SK-N-MC (cell line): ENCODE results near the gene USP19.
A peak's percentile ranks its signal among the peaks of the same experiment; 100 is the strongest.

Experiments
- DNase-seq: peaks from one replicate; pipeline ENCODE4 v3.0.0-alpha.2; 2011; ENCODE audit warnings: low read depth, low spot score
- H3K27ac ChIP-seq: fragments of 200-600 bp; sonication (generic); 2 replicates; pipeline ENCODE4 v1.5.1; 2016; ENCODE audit warnings: mixed run types
- H3K36me3 ChIP-seq: fragments of 200-600 bp; sonication (generic); 2 replicates; pipeline ENCODE4 v1.6.1; 2017; ENCODE audit warnings: antibody characterized with exemption, low read length, mixed read lengths; ENCODE audit not compliant: insufficient read depth
- H3K4me3 ChIP-seq: fragments of 200-600 bp; sonication (generic); 2 replicates; pipeline ENCODE4 v1.5.1; 2016
- H3K9ac ChIP-seq: fragments of 200-600 bp; sonication (generic); 2 replicates; pipeline ENCODE4 v1.8.0; 2017; ENCODE audit warnings: mixed run types, mixed read lengths; ENCODE audit not compliant: insufficient read length
- H3K9me3 ChIP-seq: fragments of 200-600 bp; sonication (generic); 2 replicates; pipeline ENCODE4 v1.6.1; 2017; ENCODE audit warnings: low read depth, mild to moderate bottlenecking, antibody characterized with exemption, low read length, moderate library complexity, mixed read lengths
- EZH2 ChIP-seq: fragments of 200-600 bp; sonication (generic); IDR thresholded peaks from one replicate; pipeline ENCODE4 v1.6.1; 2017; ENCODE audit warnings: antibody characterized with exemption
- FOXP2 ChIP-seq: optimal IDR thresholded peaks from 2 replicates; pipeline ENCODE3; 2011; ENCODE audit warnings: mild to moderate bottlenecking, moderate library complexity; ENCODE audit not compliant: insufficient read depth; ENCODE audit errors: extremely low read length, control extremely low read depth
- POLR2AphosphoS5 ChIP-seq: IDR thresholded peaks from 2 replicates; pipeline ENCODE4 v1.6.1; 2012; ENCODE audit warnings: mild to moderate bottlenecking, low read depth, low read length, borderline replicate concordance

The USP19 gene

DNA sequence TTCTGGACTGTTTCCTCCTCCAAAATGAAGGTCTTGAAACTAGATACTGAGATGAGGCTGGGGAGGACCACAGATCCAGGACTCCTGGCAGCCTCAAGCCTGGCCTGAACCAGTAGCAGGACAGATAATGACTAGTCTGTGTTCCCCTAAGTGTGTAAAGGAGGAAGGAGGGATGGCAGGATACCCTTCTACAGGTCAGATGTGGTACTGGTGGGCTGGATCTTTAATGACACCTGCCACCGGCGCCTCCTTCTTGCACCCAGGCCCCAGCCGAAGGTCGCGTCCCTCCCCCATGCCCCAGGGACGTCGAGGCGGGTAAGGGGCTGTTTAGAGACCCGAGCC is 556 bp downstream of the USP19 start:
- H3K27ac ChIP-seq = peak overlapping the region; percentile 91
- DNase-seq = no peak
- no peak for TF ChIP-seq POLR2AphosphoS5
- TF ChIP-seq FOXP2 = no peak
- no peak for TF ChIP-seq EZH2
- H3K9me3 ChIP-seq = no peaks in the 10 kb centered on the region
- peak overlapping the region; percentile 89 for H3K9ac ChIP-seq
- peaks cover 17% of the 10 kb centered on the region; the same call in 1 of the 2 replicates for H3K36me3 ChIP-seq
- peak overlapping the region; percentile 78 for H3K4me3 ChIP-seq

DNA sequence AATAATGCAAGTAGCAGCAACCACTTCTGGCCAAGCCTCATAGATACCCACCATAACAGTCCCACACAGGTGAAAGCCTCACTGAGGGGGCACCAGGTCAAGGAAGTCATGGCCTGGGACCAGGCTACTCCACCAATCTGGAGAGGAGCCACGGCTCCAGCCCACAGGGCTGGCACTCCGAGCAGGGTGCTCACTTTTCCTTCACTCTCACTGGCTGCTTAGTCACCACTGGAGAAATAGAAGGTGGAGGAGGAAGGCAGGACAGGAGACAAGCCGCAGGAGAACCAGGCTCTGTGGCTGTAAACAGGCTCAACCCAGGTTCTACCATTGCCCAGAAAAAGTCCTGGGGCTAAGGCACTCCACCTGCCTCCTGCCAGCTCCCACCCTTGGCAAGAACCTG is 1.2 kb downstream of the USP19 start:
- Histone ChIP-seq H3K36me3 (peaks cover 23% of the 10 kb centered on the region; the same call in 1 of the 2 replicates), H3K9ac (peak overlapping the region; percentile 89), H3K9me3 (no peaks in the 10 kb centered on the region), H3K27ac (0 out of 2 replicates have a peak overlapping the region, but pooled peaks have one; percentile 91), H3K4me3 (peak overlapping the region; percentile 78)
- no peak for TF ChIP-seq EZH2
- no peak; the same call in 1 of the 2 replicates for TF ChIP-seq POLR2AphosphoS5
- TF ChIP-seq FOXP2 = no peak
- DNase-seq = no peak

DNA sequence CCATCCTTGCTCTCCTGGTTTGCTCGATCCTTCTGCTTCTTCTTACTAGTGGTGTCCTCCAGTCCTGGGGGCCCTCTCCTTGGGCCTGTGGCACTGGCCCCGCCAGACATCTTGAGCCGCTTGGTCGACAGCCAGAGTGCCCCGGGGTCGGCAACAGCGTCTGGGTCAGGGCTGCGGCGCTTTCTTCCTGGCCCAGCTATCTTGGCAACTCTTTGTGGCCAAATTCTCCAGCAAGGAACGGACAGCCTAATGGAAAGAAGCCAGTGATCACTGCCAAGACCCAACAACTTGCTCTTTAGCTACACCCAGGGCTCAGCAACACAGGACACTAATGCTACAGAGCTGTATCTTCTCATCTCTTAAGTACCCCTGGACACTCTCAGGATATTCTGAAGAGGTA is 1.6 kb downstream of the USP19 start:
- TF ChIP-seq POLR2AphosphoS5 = no peak
- TF ChIP-seq FOXP2 = no peak
- TF ChIP-seq EZH2 = no peak
- H3K9ac ChIP-seq = peak overlapping the region; percentile 89
- no peak for DNase-seq
- H3K4me3 ChIP-seq = peak overlapping the region; percentile 78; the same call in 1 of the 2 replicates
- no peaks in the 10 kb centered on the region for H3K9me3 ChIP-seq
- no peak overlapping the region for H3K27ac ChIP-seq
- H3K36me3 ChIP-seq = peaks cover 23% of the 10 kb centered on the region; the same call in 1 of the 2 replicates

DNA sequence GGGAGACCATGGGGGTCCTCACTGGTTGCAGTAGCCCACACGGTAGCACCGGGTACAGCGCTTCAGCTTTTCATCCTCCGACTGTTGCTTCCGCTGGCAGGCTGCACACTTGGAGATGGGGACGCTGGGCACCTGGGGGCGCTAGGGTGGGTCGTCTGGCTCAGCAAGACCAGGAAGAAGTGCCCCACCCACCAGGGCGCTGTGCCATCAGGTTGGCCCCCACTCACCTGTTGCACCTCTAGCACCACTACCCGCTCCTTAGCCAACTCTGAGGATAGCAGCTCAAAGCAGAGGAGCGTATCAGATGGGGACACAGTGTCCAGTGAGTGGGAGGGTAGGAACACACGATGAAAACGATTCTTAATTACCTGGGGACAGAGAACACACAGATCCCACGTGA is 8.4 kb downstream of the USP19 start:
- H3K4me3 ChIP-seq = no peak overlapping the region
- peaks cover 16% of the 10 kb centered on the region; the same call in 1 of the 2 replicates for H3K36me3 ChIP-seq
- no peaks in the 10 kb centered on the region for H3K9me3 ChIP-seq

DNA sequence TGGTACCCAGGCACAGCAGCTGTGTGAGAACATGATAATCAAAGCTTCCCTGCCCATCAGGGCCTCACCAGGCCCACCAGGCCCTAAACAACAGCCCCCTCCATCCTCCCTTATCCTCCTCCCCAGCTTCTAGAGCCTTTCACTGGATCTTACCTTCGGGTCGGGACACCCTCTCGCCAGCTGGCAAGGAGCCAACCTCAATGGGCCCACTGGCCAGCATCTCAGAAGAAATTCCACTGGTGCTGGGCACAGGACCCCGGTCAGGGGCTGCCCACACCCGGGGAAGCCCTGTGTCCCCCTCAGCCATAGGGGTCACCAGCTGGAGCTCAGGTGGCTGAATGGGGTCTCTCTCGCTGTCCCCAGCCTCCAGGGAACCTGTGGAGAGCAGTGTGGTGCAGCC is 9.3 kb downstream of the USP19 start:
- no peak overlapping the region for H3K9ac ChIP-seq
- TF ChIP-seq EZH2 = no peak
- no peak for TF ChIP-seq POLR2AphosphoS5
- no peak for TF ChIP-seq FOXP2
- no peak for DNase-seq
- H3K36me3 ChIP-seq = peaks cover 12% of the 10 kb centered on the region; the same call in 1 of the 2 replicates
- H3K4me3 ChIP-seq = no peak overlapping the region
- H3K9me3 ChIP-seq = no peaks in the 10 kb centered on the region
- no peak overlapping the region for H3K27ac ChIP-seq

More for the DNA sequence above, 8.4 kb downstream of the USP19 start:
- Histone ChIP-seq H3K9ac (no peak overlapping the region), H3K27ac (no peak overlapping the region)
- TF ChIP-seq FOXP2 (no peak), POLR2AphosphoS5 (no peak), EZH2 (no peak)
- DNase-seq = no peak

DNA sequence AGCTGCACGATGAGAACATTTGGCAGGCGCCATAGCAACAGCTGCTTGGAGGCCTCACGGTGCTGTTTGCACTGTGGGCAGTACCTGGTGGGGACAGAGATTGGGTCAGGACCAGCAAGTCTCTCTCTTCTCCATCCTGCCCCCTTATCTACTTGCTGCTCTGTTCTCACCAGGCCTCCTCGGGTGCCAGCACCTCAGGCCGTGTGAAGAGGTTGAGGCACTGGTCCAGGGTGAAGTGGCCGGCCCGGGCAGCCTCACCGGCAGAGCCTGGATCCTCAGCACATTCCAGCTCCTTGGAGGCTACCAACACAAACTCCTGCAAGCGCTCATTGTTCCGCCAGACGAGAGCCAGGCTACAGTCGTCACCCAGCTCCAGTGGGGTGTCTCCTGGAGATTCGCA is 9.8 kb downstream of the USP19 start:
- Histone ChIP-seq H3K27ac (no peak overlapping the region), H3K9me3 (no peaks in the 10 kb centered on the region), H3K9ac (no peak overlapping the region), H3K36me3 (peaks cover 9% of the 10 kb centered on the region; the same call in 1 of the 2 replicates), H3K4me3 (no peak overlapping the region)
- TF ChIP-seq EZH2 = no peak
- no peak for TF ChIP-seq POLR2AphosphoS5
- TF ChIP-seq FOXP2 = no peak
- no peak for DNase-seq

DNA sequence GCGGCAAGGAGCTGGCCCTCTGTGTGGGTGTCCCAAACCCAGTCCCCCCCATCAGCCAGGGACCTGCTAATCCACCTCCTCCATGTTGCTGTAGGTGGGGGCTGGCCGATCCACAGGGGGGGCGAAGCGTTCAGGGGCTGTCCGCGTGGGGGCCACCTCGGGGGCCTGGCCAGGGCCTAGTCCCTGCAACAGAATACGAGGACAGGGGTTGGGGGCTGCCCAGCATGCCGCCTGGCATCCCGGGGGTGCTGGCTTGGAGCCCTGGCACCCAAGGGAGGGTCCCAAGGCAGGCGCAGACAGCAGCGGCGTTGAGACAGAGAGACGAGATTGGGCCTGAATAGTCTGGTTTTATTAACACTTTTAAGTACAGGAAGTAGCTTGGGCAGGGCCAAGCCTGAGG is 12.3 kb downstream of the USP19 start:
- no peaks in the 10 kb centered on the region; the same call in 1 of the 2 replicates for H3K36me3 ChIP-seq
- no peak overlapping the region for H3K4me3 ChIP-seq
- no peak overlapping the region for H3K27ac ChIP-seq
- no peak overlapping the region for H3K9ac ChIP-seq
- H3K9me3 ChIP-seq = no peaks in the 10 kb centered on the region
- TF ChIP-seq EZH2 = no peak
- TF ChIP-seq FOXP2 = no peak
- no peak for TF ChIP-seq POLR2AphosphoS5
- no peak for DNase-seq

DNA sequence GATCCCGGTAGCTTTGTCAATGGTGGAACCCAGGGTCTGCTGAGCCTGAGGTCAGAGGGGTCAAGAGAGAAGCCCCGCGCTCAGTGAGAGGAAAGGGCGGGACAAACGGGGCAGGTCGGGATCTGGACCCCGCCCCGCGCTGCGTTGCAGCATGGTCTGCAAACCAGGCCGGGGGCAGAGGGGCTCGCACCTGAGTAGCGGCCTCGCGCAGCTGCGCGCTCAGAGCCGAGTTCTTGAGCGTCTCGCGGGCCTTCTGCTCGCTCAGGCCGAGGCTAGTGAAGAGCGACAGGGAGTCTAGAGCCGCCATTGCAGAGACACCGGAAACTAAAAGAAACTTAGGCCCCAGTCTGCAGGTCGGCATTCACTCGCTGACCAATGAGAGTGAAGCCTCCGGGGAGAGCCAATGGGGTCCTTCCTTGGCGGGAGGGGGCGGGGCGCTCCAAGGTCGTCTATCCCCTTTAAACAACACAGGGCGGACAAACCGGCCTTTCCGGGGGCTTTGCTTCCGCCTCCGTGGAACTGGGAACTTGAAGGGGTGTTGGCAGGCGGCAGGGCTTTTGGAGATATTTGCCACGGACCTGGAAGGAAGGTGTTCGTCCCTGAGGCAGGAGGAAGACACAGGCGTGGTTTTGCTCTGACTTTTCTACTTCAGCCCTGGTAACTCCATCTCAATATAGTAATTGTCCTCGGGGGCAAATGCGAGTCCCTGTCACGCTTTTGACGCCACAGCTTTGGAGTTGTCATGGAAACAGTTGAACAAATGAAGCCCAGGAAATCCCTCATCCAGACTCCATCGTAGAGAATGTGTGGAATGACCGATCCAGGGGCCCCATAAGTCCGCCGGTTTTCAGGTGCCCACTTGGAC is 16.0 kb downstream of the USP19 start, which contains the start of gene QARS1:
QARS1 (minus strand) TSS at position 331 of the 865 bp plus-strand sequence; CDS start at position 307, 24 bp downstream.
- DNase-seq = no peak
- no peaks in the 10 kb centered on the region for H3K9me3 ChIP-seq
- H3K9ac ChIP-seq = peak within 1 kb of the TSS; percentile 86
- peak within 1 kb of the TSS; percentile 57; the same call in 1 of the 2 replicates for H3K27ac ChIP-seq
- peaks cover 21% of the 10 kb centered on the region; the same call in 1 of the 2 replicates for H3K36me3 ChIP-seq
- TF ChIP-seq EZH2 (no peak), POLR2AphosphoS5 (peak; percentile 86)
- peak within 1 kb of the TSS; percentile 88 for H3K4me3 ChIP-seq

DNA sequence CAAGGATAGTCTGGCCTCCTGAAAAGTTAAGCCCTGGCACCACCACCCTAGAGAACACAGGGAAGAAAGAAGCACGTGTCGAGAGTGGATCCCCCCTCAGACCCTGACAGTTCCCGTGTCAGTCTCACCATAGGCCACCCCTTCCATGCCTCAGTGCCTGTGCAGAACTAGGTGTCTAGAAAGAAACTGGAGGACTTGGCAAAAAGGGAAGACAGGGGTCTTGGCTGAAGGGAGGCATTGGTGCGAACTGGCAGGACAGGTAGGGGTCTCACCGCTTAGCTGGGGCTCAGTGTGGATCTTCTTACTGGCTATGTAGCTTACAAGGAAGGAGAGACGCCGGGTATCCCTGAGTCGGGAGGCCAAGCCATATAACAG is 16.6 kb downstream of the USP19 start:
- Histone ChIP-seq H3K9me3 (no peaks in the 10 kb centered on the region), H3K4me3 (peak overlapping the region; percentile 88), H3K36me3 (peaks cover 23% of the 10 kb centered on the region; the same call in 1 of the 2 replicates), H3K9ac (peak overlapping the region; percentile 86), H3K27ac (peak overlapping the region; percentile 57; the same call in 1 of the 2 replicates)
- no peak for TF ChIP-seq POLR2AphosphoS5
- no peak for DNase-seq
